Astrocyte (in vitro differentiated cells and primary cell): ENCODE results near the gene THSD7B. TPM values are rescaled to one million over a fixed set of nuclear protein-coding genes. Genes with fewer than 3 reads are reported as not detected.

Experiments
- DNase-seq: peaks from one replicate; pipeline ENCODE4 v3.0.0-alpha.2; 2010; ENCODE audit warnings: low read depth
- FAIRE-seq: peaks from 2 replicates; lab custom pipeline; 2011; peaks lifted over from hg19 to GRCh38; lab: Jason Lieb, UNC
- H2AFZ ChIP-seq: 2 replicates; pipeline ENCODE4 v1.6.0; 2012; ENCODE audit warnings: low read depth, low read length, inconsistent platforms
- H3K27ac ChIP-seq: 2 replicates; pipeline ENCODE4 v1.5.1; 2011; ENCODE audit warnings: low read depth, low read length, inconsistent platforms
- H3K27me3 ChIP-seq: 2 replicates; pipeline ENCODE4 v1.6.0; 2011; ENCODE audit warnings: low read length, inconsistent platforms; ENCODE audit not compliant: insufficient read depth
- H3K36me3 ChIP-seq: 2 replicates; pipeline ENCODE4 v1.5.1; 2011; ENCODE audit warnings: low read length, inconsistent platforms; ENCODE audit not compliant: insufficient read depth
- H3K4me1 ChIP-seq: 2 replicates; pipeline ENCODE4 v1.5.1; 2011; ENCODE audit warnings: low read length, inconsistent platforms; ENCODE audit not compliant: insufficient read depth
- H3K4me2 ChIP-seq: 2 replicates; pipeline ENCODE4 v1.6.0; 2012; ENCODE audit warnings: low read length, inconsistent platforms
- H3K4me3 ChIP-seq: 2 replicates; pipeline ENCODE4 v1.5.1; 2011; ENCODE audit warnings: low read depth, mild to moderate bottlenecking, low read length, inconsistent platforms; ENCODE audit not compliant: insufficient read depth
- H3K79me2 ChIP-seq: 2 replicates; pipeline ENCODE4 v1.6.0; 2012; ENCODE audit warnings: mild to moderate bottlenecking, low read length, inconsistent platforms; ENCODE audit not compliant: insufficient read depth
- H3K9ac ChIP-seq: 2 replicates; pipeline ENCODE4 v1.6.0; 2012; ENCODE audit warnings: mild to moderate bottlenecking, low read length, inconsistent platforms
- H3K9me3 ChIP-seq: 2 replicates; pipeline ENCODE4 v1.5.1; 2012; ENCODE audit warnings: low read depth, mild to moderate bottlenecking, low read length, inconsistent platforms; ENCODE audit not compliant: insufficient read depth
- H4K20me1 ChIP-seq: 2 replicates; pipeline ENCODE4 v1.6.0; 2012; ENCODE audit warnings: low read length, inconsistent platforms; ENCODE audit not compliant: insufficient read depth
- H3K27ac Mint-ChIP-seq: one replicate; pipeline ENCODE4 v1.8.0; 2021; ENCODE audit warnings: mild to moderate bottlenecking, mixed read lengths; ENCODE audit not compliant: unreplicated experiment
- H3K27me3 Mint-ChIP-seq: one replicate; pipeline ENCODE4 v1.8.0; 2021; ENCODE audit warnings: low read depth, mixed read lengths; ENCODE audit not compliant: unreplicated experiment
- H3K36me3 Mint-ChIP-seq: one replicate; pipeline ENCODE4 v1.8.0; 2021; ENCODE audit warnings: low read depth, mixed read lengths; ENCODE audit not compliant: unreplicated experiment
- H3K4me1 Mint-ChIP-seq: one replicate; pipeline ENCODE4 v1.8.0; 2021; ENCODE audit warnings: low read depth, mixed read lengths; ENCODE audit not compliant: unreplicated experiment
- H3K4me3 Mint-ChIP-seq: one replicate; pipeline ENCODE4 v1.8.0; 2021; ENCODE audit warnings: mild to moderate bottlenecking, moderate library complexity, mixed read lengths; ENCODE audit not compliant: unreplicated experiment
- H3K9me3 Mint-ChIP-seq: one replicate; pipeline ENCODE4 v1.8.0; 2021; ENCODE audit warnings: mild to moderate bottlenecking, mixed read lengths; ENCODE audit not compliant: unreplicated experiment
- EZH2 ChIP-seq: IDR thresholded peaks from 2 replicates; pipeline ENCODE4 v1.6.1; 2012; ENCODE audit warnings: mild to moderate bottlenecking, low read length, inconsistent platforms; ENCODE audit not compliant: insufficient read depth
- total RNA-seq: library from RNA; stranded (reverse); gene quantifications from 2 replicates; pipeline ENCODE4 v1.2.1, GENCODE V29; 2021
- TF ChIP-seq, protein P1 (sequence below): IDR thresholded peaks from 2 replicates; pipeline ENCODE4 v1.5.1; 2011; ENCODE audit warnings: low read depth, mild to moderate bottlenecking, inconsistent platforms, low read length, moderate library complexity; ENCODE audit not compliant: insufficient read depth

THSD7B gene
- total RNA-seq, 1 donor from 2014 or later = 0.18 TPM

GRCh38 chr2:137223722-137224121 is 458.4 kb downstream of the THSD7B start:
- Mint-ChIP-seq H3K27ac (no peak overlapping the region), H3K4me1 (peaks cover 9% of the 10 kb centered on the region), H3K4me3 (no peak overlapping the region), H3K9me3 (no peaks in the 10 kb centered on the region), H3K36me3 (no peaks in the 10 kb centered on the region), H3K27me3 (no peaks in the 10 kb centered on the region)
- no peak overlapping the region for H2AFZ ChIP-seq
- no peaks in the 10 kb centered on the region for H3K27me3 ChIP-seq
- no peaks in the 10 kb centered on the region for H4K20me1 ChIP-seq
- H3K4me3 ChIP-seq = no peak overlapping the region
- H3K4me2 ChIP-seq = no peak overlapping the region
- H3K9ac ChIP-seq = no peak overlapping the region
- H3K4me1 ChIP-seq = peaks cover 7% of the 10 kb centered on the region
- FAIRE-seq (no peak), DNase-seq (no peak)
- H3K9me3 ChIP-seq = no peaks in the 10 kb centered on the region
- H3K36me3 ChIP-seq = no peaks in the 10 kb centered on the region
- TF ChIP-seq, protein P1, sequence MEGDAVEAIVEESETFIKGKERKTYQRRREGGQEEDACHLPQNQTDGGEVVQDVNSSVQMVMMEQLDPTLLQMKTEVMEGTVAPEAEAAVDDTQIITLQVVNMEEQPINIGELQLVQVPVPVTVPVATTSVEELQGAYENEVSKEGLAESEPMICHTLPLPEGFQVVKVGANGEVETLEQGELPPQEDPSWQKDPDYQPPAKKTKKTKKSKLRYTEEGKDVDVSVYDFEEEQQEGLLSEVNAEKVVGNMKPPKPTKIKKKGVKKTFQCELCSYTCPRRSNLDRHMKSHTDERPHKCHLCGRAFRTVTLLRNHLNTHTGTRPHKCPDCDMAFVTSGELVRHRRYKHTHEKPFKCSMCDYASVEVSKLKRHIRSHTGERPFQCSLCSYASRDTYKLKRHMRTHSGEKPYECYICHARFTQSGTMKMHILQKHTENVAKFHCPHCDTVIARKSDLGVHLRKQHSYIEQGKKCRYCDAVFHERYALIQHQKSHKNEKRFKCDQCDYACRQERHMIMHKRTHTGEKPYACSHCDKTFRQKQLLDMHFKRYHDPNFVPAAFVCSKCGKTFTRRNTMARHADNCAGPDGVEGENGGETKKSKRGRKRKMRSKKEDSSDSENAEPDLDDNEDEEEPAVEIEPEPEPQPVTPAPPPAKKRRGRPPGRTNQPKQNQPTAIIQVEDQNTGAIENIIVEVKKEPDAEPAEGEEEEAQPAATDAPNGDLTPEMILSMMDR = no peak
- no peak for TF ChIP-seq EZH2
- H3K79me2 ChIP-seq = no peaks in the 10 kb centered on the region
- no peak overlapping the region for H3K27ac ChIP-seq

GRCh38 chr2:137228566-137228965 is 463.2 kb downstream of the THSD7B start:
- FAIRE-seq = peak; percentile 29
- peaks cover 13% of the 10 kb centered on the region for H3K4me1 Mint-ChIP-seq
- no peak for TF ChIP-seq EZH2
- TF ChIP-seq, protein P1 = no peak
- Histone ChIP-seq H4K20me1 (no peaks in the 10 kb centered on the region), H3K79me2 (no peaks in the 10 kb centered on the region), H3K36me3 (no peaks in the 10 kb centered on the region), H3K27ac (no peak overlapping the region), H3K27me3 (no peaks in the 10 kb centered on the region), H3K4me2 (peak overlapping the region; percentile 14), H3K9me3 (no peaks in the 10 kb centered on the region), H3K4me1 (peaks cover 13% of the 10 kb centered on the region), H3K4me3 (no peak overlapping the region), H3K9ac (no peak overlapping the region), H2AFZ (no peak overlapping the region)
- H3K27me3 Mint-ChIP-seq = no peaks in the 10 kb centered on the region
- H3K36me3 Mint-ChIP-seq = no peaks in the 10 kb centered on the region
- peak; percentile 60 for DNase-seq
- H3K4me3 Mint-ChIP-seq = no peak overlapping the region
- no peaks in the 10 kb centered on the region for H3K9me3 Mint-ChIP-seq
- no peak overlapping the region for H3K27ac Mint-ChIP-seq

DNA sequence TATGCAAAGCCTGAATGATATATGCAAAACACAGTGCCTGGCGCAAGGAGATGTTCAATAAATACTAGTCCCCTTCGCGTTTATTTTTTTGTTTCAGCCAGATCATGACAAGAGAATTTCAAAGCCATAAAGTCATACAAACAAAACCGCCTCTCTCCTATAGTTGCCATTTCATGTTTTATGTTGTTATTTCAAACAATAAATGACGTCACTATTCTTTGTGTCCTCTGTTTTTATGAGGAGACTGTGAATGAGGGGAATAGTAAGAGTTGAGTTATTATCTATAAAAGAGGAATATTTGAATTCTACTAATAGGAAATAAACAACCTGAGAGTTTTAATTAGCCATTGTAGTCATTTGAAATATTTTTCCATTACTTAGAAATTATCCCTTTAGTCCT is 464.5 kb downstream of the THSD7B start:
- H4K20me1 ChIP-seq = no peaks in the 10 kb centered on the region
- DNase-seq = no peak
- peak overlapping the region; percentile 13 for H2AFZ ChIP-seq
- Mint-ChIP-seq H3K4me1 (peaks cover 13% of the 10 kb centered on the region), H3K4me3 (no peak overlapping the region), H3K9me3 (no peaks in the 10 kb centered on the region), H3K36me3 (no peaks in the 10 kb centered on the region), H3K27me3 (no peaks in the 10 kb centered on the region), H3K27ac (no peak overlapping the region)
- no peak overlapping the region for H3K4me2 ChIP-seq
- no peaks in the 10 kb centered on the region for H3K36me3 ChIP-seq
- peak overlapping the region; percentile 1 for H3K27ac ChIP-seq
- no peaks in the 10 kb centered on the region for H3K27me3 ChIP-seq
- H3K79me2 ChIP-seq = no peaks in the 10 kb centered on the region
- H3K4me3 ChIP-seq = no peak overlapping the region
- H3K9ac ChIP-seq = no peak overlapping the region
- no peaks in the 10 kb centered on the region for H3K9me3 ChIP-seq
- no peak for FAIRE-seq
- peaks cover 13% of the 10 kb centered on the region for H3K4me1 ChIP-seq
- TF ChIP-seq, protein P1 = no peak
- no peak for TF ChIP-seq EZH2
